ENCODE results near the gene RHO.

Gene RHO

GRCh38 chr3:129559565-129560079 is 31.2 kb downstream of the RHO start:
- DNase-seq (ENCODE audit: low read depth in 3 of 3) = no peak

- DNase-seq (ENCODE audit: low read depth in 3 of 3) = no peak
These were observed 31.9 kb downstream of the RHO start for GRCh38 chr3:129560269-129560787.

DNA sequence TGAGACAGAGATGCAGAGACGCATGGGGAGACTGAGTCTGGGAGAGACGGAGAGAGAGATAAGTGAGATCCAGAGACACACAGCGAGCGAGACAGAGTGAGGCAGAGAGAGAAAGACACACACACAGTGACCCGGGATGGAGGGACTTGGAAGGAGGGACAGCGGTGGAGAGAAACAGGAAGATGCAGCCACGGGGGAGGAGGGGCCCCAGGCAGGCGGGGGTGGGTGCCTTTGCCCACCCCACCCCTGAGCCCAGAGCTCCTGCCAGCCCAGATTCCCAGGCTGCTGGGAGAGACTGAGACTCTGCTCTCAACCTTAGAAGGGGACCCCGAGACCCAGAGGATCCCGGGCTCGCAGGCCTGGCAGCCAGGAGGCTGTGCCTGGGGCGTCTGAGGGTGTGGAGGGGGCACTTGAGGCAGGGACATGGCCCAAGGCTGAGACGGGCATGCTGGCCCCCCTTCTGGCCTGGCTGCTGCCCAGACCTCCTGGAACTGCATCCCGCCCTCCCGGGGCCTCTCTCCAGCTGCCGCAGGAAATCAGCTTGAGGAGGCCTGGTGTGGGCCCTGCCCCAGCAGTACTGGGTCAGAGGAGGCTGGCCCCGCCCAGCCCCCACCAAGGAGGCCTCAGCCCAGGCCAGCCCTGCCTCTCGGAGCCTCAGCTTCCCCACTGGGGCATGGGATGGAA is 32.6 kb downstream of the RHO start:
- no peak for DNase-seq (ENCODE audit: low read depth in 3 of 3)

DNA sequence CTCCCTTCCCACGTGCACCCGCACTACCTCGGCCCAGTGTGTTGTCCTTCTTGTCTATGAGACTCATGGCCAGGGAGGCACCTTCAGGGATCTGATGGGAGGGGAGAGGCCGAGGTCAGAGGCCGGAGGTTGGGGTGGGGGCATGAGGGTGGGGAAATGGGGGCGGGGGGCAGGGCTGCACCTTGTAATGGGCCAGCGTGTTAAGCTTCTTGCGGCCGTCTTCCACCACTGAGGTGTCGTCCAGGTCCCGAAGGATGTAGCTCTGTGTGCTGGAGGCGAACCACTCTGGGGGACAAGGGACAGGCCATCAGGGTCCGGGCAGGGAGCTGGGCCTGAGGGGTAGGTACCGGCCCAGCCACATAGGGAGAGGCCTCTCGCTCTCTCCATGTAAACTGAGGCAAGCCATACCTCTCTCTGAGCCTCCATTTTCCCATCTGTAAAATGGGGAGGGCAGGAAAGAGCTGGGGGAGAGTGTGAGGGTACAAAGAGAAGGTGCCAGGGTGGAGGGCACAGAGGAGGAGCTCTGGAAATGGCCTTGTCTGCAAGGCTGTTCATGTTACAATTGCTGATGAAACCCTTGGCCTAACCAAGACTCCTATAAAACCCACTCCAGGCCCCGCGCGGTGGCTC is 33.3 kb downstream of the RHO start:
- DNase-seq (ENCODE audit: low read depth in 3 of 3) = no peak

- no peak for DNase-seq (ENCODE audit: low read depth in 3 of 3)
These were observed 34.4 kb downstream of the RHO start for GRCh38 chr3:129562803-129563202.

DNA sequence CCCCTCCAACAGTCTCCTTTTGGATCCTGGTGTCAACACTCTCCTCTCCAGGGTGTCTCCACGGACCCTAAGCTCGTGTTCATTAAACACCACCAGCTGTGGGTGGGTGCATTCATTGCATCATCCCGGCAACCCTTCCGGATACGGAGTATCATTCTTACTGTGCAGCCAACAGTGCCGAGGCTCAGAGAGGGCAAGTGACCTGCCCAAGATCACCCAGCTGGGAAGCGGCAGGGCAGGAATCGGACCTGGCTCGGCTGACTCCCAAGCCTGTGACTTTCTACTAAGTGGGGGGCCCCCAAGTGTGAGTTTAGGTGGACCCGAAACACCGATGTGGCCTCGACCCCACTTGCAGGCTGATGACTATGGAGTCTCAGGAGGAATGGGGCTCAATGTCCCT is 34.9 kb downstream of the RHO start:
- DNase-seq (ENCODE audit: low read depth in 3 of 3) = no peak

- DNase-seq (ENCODE audit: low read depth in 3 of 3) = no peak
These were observed 35.6 kb downstream of the RHO start for GRCh38 chr3:129563850-129564535.

- DNase-seq (ENCODE audit: low read depth in 3 of 3) = no peak
These were observed 36.7 kb downstream of the RHO start for GRCh38 chr3:129564981-129565644.

DNA sequence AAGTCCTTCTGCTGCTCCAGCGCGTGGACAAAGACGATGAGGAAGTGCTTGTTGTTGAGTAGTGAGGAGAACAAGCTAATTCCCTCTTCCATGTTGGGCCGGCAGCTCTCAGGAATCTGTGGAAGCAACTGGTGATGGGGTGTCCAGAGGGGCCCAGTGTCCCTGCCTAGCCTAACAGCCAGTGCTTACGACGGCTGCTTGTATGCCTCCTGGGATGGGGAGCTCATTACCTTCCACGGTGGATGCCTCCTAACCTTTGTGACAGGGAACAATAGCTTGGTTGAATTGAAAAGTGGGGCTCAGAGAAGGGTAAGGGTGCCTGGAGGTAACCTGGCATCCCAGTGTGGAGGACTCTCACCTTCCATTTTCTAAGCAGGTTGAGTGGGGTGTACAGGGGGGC is 37.5 kb downstream of the RHO start:
- no peak for DNase-seq (ENCODE audit: low read depth in 3 of 3)

- DNase-seq (ENCODE audit: low read depth in 3 of 3) = no peak
These were observed 38.8 kb downstream of the RHO start for GRCh38 chr3:129567176-129567705.

- DNase-seq (ENCODE audit: low read depth in 3 of 3) = no peak
These were observed 39.5 kb downstream of the RHO start for GRCh38 chr3:129567939-129568338.

- no peak for DNase-seq (ENCODE audit: low read depth in 3 of 3)
These were observed 41.4 kb downstream of the RHO start for GRCh38 chr3:129569856-129570255.

- no peak for DNase-seq (ENCODE audit: low read depth in 3 of 3)
These were observed 43.4 kb downstream of the RHO start for GRCh38 chr3:129571605-129572547.

DNA sequence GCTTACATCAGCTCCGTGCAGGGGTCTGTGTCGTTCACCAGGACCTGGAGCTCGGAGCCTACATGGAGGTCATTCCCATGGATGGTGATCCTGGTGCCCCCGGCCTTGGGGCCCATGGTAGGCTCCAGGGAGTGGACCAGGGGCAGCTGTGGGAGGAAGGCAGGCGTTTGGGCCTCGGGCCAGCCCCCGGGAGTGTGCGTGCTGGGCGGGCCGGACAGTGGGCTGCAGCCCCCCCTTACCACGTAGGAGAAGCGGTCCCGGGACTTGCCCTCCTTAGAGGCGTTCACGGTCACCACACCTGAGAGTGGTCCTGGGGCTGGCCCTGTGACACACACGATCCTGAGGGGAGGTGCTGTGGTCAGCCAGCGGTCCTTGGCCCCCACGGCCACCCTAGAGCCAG is 44.2 kb downstream of the RHO start:
- no peak for DNase-seq (ENCODE audit: low read depth in 3 of 3)

- no peak for DNase-seq (ENCODE audit: low read depth in 3 of 3)
These were observed 45.1 kb downstream of the RHO start for GRCh38 chr3:129573493-129573892.

DNA sequence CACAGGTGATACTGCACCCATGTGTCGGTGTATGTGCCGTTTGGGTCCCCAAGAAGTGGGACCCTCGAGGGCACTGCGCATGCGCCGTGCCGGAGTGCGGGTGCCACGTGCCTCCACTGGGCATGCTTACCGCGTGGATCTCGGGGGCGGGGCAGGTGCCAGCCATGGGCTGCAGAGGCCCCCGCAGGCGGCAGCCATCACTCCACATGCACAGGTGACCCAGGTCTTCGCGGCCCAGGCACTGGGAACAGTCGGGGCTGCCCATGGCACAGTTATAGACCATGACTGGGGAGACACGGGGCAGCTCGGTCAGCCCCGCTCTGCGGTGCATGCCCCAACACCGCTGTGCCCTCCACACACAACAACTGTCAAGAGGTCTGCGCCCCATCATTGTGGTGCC is 45.8 kb downstream of the RHO start:
- DNase-seq (ENCODE audit: low read depth in 3 of 3) = no peak

DNA sequence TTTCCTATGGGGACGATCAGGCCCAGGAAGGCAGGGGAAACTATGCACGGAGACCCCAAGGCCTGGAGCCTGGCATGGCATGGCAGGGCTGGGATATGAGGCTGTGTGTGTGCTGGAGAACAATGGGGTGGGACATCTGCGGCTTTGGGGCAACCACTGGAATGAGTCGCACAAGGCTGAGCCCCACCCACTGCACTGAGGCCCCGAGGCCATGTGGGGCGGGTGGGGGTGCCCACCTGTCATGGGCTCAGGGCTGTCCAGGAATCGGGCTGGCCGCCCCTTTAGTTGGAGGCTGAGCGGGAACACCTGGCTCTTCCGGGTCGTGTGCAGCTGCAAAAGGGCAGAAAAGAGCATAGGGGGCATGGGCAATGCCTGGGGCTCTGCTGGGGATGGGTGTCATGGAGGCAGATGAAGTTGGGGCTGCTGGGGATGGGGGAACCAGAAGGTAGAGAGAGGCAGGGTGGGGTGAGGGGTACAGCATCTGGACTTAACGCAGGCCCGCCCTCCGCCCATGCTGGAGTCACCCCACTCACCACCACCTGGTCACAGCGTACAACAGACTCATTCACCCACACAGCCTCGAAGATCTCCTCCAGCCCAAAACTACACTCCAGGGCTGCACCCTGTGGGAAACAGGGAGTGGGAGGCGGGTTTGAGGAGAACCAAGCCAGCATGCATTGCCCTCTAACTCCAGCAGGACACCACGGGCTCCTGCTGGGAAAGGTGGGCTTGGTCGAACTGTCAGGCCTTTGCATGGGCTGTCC is 47.0 kb downstream of the RHO start:
- DNase-seq (ENCODE audit: low read depth in 3 of 3) = no peak

DNA sequence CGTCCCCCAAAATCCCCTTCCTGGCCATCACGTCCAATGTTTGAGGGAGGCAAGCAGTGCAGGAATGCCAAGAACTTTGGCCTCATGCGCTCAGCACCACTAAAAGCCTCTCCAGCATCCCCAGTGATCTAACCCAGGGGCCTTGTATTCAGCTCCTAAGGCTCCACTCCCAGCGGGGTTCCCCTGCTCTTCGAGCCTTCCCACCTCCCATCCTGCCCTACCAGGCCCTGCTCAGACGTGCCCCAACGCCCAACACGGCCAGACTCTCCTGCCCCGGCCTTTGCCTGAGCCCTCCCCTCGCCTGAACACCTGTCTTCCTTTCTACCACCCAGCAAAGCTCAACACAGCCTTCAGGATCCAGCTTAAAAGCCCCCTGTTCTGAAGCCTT is 47.6 kb downstream of the RHO start:
- DNase-seq (ENCODE audit: low read depth in 3 of 3) = no peak

GRCh38 chr3:129576514-129577352 is 48.3 kb downstream of the RHO start:
- DNase-seq (ENCODE audit: low read depth in 3 of 3) = no peak

Data from stimulated activated CD4-positive, alpha-beta T cell treated with anti-CD3 and anti-CD28 coated beads, TNF-alpha, amount 100 ng/mL, for 48 hours (primary cell).